Smooth muscle cell (in vitro differentiated cells): ENCODE results near the gene NTN4. TPM values are rescaled to one million over a fixed set of nuclear protein-coding genes. Genes with fewer than 3 reads are reported as not detected.
A peak's percentile ranks its signal among the peaks of the same experiment; 100 is the strongest.

Source experiments
- DNase-seq: peaks from one replicate; lab custom pipeline; 2025; ENCODE audit not compliant: unreplicated experiment; lab: John Stamatoyannopoulos, UW
- H2AFZ ChIP-seq: fragments of 200-600 bp; sonication (generic); 2 replicates; pipeline ENCODE4 v1.6.0; 2016; ENCODE audit warnings: antibody characterized with exemption, low read depth, mild to moderate bottlenecking
- H3F3A ChIP-seq: fragments of 200-600 bp; sonication (generic); 2 replicates; pipeline ENCODE4 v1.6.0; 2017; ENCODE audit warnings: antibody characterized with exemption, low read depth
- H3K27ac ChIP-seq: fragments of 200-600 bp; sonication (generic); 2 replicates; pipeline ENCODE4 v1.5.1; 2016; ENCODE audit warnings: low read depth, mild to moderate bottlenecking
- H3K27me3 ChIP-seq: fragments of 200-600 bp; sonication (generic); 2 replicates; pipeline ENCODE4 v1.6.1; 2016; ENCODE audit warnings: low read depth, mild to moderate bottlenecking
- H3K36me3 ChIP-seq: fragments of 200-600 bp; sonication (generic); 2 replicates; pipeline ENCODE4 v1.5.1; 2016; ENCODE audit warnings: low read depth
- H3K4me1 ChIP-seq: fragments of 200-600 bp; sonication (generic); 2 replicates; pipeline ENCODE4 v1.5.1; 2016; ENCODE audit warnings: low read depth
- H3K4me2 ChIP-seq: fragments of 200-600 bp; sonication (generic); 2 replicates; pipeline ENCODE4 v1.6.0; 2016; ENCODE audit warnings: mild to moderate bottlenecking
- H3K4me3 ChIP-seq: fragments of 200-600 bp; sonication (generic); 2 replicates; pipeline ENCODE4 v1.5.1; 2016; ENCODE audit warnings: mild to moderate bottlenecking
- H3K79me2 ChIP-seq: fragments of 200-600 bp; sonication (generic); 2 replicates; pipeline ENCODE4 v1.6.0; 2016; ENCODE audit warnings: low read depth, mild to moderate bottlenecking
- H3K9ac ChIP-seq: fragments of 200-600 bp; sonication (generic); 2 replicates; pipeline ENCODE4 v1.6.0; 2016; ENCODE audit warnings: low read depth
- H3K9me3 ChIP-seq: fragments of 200-600 bp; sonication (generic); replicated peaks from 2 replicates; pipeline ENCODE4 v1.5.1; 2016; ENCODE audit warnings: low read depth
- H4K20me1 ChIP-seq: fragments of 200-600 bp; sonication (generic); 2 replicates; pipeline ENCODE4 v1.6.0; 2016; ENCODE audit warnings: low read depth
- CTCF ChIP-seq: fragments of 200-600 bp; sonication (generic); IDR thresholded peaks from 2 replicates; pipeline ENCODE4 v1.5.1; 2017; ENCODE audit warnings: borderline replicate concordance, mild to moderate bottlenecking, antibody characterized with exemption; ENCODE audit not compliant: insufficient read depth, poor library complexity, severe bottlenecking
- WGBS: methylation state at CpG from one replicate; pipeline ENCODE4 v1.1.7; 2016; ENCODE audit warnings: low lambda C conversion rate; 5-methylcytosine and 5-hydroxymethylcytosine counted together
- polyA plus RNA-seq: library from polyadenylated mRNA; unstranded; fragments of >200 nt; fragmentation: Nextera tagmentation; extraction: Ambion mirVana; gene quantifications from 2 replicates; pipeline ENCODE4 v1.2.1, GENCODE V29; 2016
- total RNA-seq: library from RNA; depleted of rRNA; stranded (reverse); fragments of >200 nt; gene quantifications from 2 replicates; pipeline ENCODE4 v1.2.3, GENCODE V29; 2014

Gene NTN4
- total and polyA plus RNA-seq, 2 experiments from 2014 or later, result 0.94 TPM; not detected in 1

- Histone ChIP-seq H3K27ac (no peak overlapping the region), H3K9ac (no peak overlapping the region), H3K4me2 (no peak overlapping the region), H3K4me1 (no peaks in the 10 kb centered on the region), H3K79me2 (no peaks in the 10 kb centered on the region), H3K27me3 (no peaks in the 10 kb centered on the region), H4K20me1 (no peaks in the 10 kb centered on the region), H3F3A (no peaks in the 10 kb centered on the region), H2AFZ (no peak overlapping the region), H3K36me3 (no peaks in the 10 kb centered on the region), H3K4me3 (no peak overlapping the region), H3K9me3 (no peaks in the 10 kb centered on the region)
- no peak for TF ChIP-seq CTCF
- 84% methylated on average over 9 of the region's 9 CpGs for WGBS
- no peak for DNase-seq
Observed at GRCh38 chr12:95634622-95635621, 155.6 kb downstream of the NTN4 start.

- Histone ChIP-seq H3K9ac (no peak overlapping the region), H3K27ac (peak overlapping the region; percentile 58), H3K36me3 (no peaks in the 10 kb centered on the region), H3K4me2 (peak overlapping the region; percentile 9), H3K9me3 (no peaks in the 10 kb centered on the region), H3K79me2 (no peaks in the 10 kb centered on the region), H3K4me3 (no peak overlapping the region), H2AFZ (peak overlapping the region; percentile 63), H3K27me3 (no peaks in the 10 kb centered on the region), H3K4me1 (no peaks in the 10 kb centered on the region), H3F3A (no peaks in the 10 kb centered on the region), H4K20me1 (no peaks in the 10 kb centered on the region)
- TF ChIP-seq CTCF, result no peak
- DNase-seq, result no peak
- WGBS, result 49% methylated on average over 5 of the region's 5 CpGs
Observed at GRCh38 chr12:95633732-95634465, 156.7 kb downstream of the NTN4 start.

- H3K4me1 ChIP-seq, result no peaks in the 10 kb centered on the region
- H3K9me3 ChIP-seq, result no peaks in the 10 kb centered on the region
- peak overlapping the region; percentile 63 for H2AFZ ChIP-seq
- H3K27ac ChIP-seq, result peak overlapping the region; percentile 58
- TF ChIP-seq CTCF, result no peak
- H3F3A ChIP-seq, result no peaks in the 10 kb centered on the region
- H3K4me2 ChIP-seq, result peak overlapping the region; percentile 9
- H3K36me3 ChIP-seq, result no peaks in the 10 kb centered on the region
- H4K20me1 ChIP-seq, result no peaks in the 10 kb centered on the region
- H3K27me3 ChIP-seq, result no peaks in the 10 kb centered on the region
- no peak for DNase-seq
- WGBS, result 72% methylated on average over 9 of the region's 9 CpGs
- no peak overlapping the region for H3K9ac ChIP-seq
- H3K4me3 ChIP-seq, result no peak overlapping the region
- no peaks in the 10 kb centered on the region for H3K79me2 ChIP-seq
Observed at GRCh38 chr12:95633049-95633731, 157.4 kb downstream of the NTN4 start.
